Osteoblast (primary cell): ENCODE measurements around the gene IBSP. TPM values are rescaled to one million over a fixed set of nuclear protein-coding genes. Genes with fewer than 3 reads are reported as not detected.

Experiments
- DNase-seq: peaks from one replicate; pipeline ENCODE4 v3.0.0; 2011; ENCODE audit warnings: low spot score, mixed read lengths; ENCODE audit not compliant: insufficient read length; ENCODE audit errors: missing footprints
- H2AFZ ChIP-seq: 2 replicates; pipeline ENCODE4 v1.6.0; 2011; ENCODE audit warnings: mild to moderate bottlenecking, low read length
- H3K27ac ChIP-seq: 2 replicates; pipeline ENCODE4 v1.5.1; 2011; ENCODE audit warnings: mild to moderate bottlenecking, low read depth, low read length, moderate library complexity
- H3K27me3 ChIP-seq: 2 replicates; pipeline ENCODE4 v1.6.0; 2012; ENCODE audit warnings: mild to moderate bottlenecking, control low read depth, inconsistent platforms, low read length, moderate library complexity; ENCODE audit not compliant: insufficient read depth
- H3K36me3 ChIP-seq: 2 replicates; pipeline ENCODE4 v1.5.1; 2011; ENCODE audit warnings: mild to moderate bottlenecking, low read length, control low read depth, moderate library complexity; ENCODE audit not compliant: insufficient read depth
- H3K4me1 ChIP-seq: 2 replicates; pipeline ENCODE4 v1.5.1; 2011; ENCODE audit warnings: mild to moderate bottlenecking, low read length, control low read depth, moderate library complexity; ENCODE audit not compliant: insufficient read depth
- H3K4me2 ChIP-seq: 2 replicates; pipeline ENCODE4 v1.6.0; 2011; ENCODE audit warnings: mild to moderate bottlenecking, low read length; ENCODE audit not compliant: insufficient read depth
- H3K4me3 ChIP-seq: fragments of 200-600 bp; sonication (generic); 3 replicates; pipeline ENCODE4 v1.5.1; 2012; ENCODE audit warnings: mild to moderate bottlenecking, low read length, inconsistent platforms; ENCODE audit not compliant: insufficient read depth
- H3K79me2 ChIP-seq: 2 replicates; pipeline ENCODE4 v1.6.0; 2012; ENCODE audit warnings: mild to moderate bottlenecking, low read length, control low read depth, inconsistent platforms; ENCODE audit not compliant: insufficient read depth
- H3K9me3 ChIP-seq: 2 replicates; pipeline ENCODE4 v1.5.1; 2011; ENCODE audit warnings: low read depth, low read length, control low read depth
- H4K20me1 ChIP-seq: 2 replicates; pipeline ENCODE4 v1.6.0; 2012; ENCODE audit warnings: mild to moderate bottlenecking, low read length, control low read depth; ENCODE audit not compliant: insufficient read depth
- total RNA-seq: library from RNA; depleted of rRNA; stranded (reverse); fragments of >200 nt; gene quantifications from 2 replicates; pipeline ENCODE4 v1.2.3, GENCODE V29; 2012
- TF ChIP-seq, protein P1 (sequence below): IDR thresholded peaks from 2 replicates; pipeline ENCODE4 v1.5.1; 2011; ENCODE audit warnings: mild to moderate bottlenecking, low read depth, low read length, moderate library complexity; ENCODE audit errors: extremely low read depth

IBSP gene
- total RNA-seq, 1 donor = 15.6 TPM

DNA sequence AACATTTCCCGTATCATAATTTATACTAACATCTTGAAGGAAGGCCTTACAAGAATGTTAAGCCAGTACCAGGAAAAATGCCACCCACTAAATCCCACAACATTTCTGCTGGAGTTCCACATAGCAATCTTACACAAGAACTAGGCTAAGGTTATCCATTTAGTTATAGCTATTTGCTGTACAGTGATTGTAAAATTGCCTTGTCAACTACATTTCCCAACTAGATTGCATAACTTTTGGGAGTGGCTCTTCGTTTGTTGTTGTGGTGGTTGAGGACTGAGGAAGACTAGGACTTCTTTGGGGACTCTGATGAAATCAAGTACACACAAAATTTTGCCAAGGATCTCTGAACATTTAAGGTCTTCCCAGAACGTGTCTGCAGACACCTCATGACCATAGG lies 8.0 kb downstream of the IBSP start:
- H3K4me3 ChIP-seq = no peak overlapping the region
- H3K27me3 ChIP-seq = no peaks in the 10 kb centered on the region
- peak; percentile 2 for DNase-seq
- no peak overlapping the region for H2AFZ ChIP-seq
- no peaks in the 10 kb centered on the region for H3K9me3 ChIP-seq
- H3K27ac ChIP-seq = peak overlapping the region; percentile 12
- peaks cover 21% of the 10 kb centered on the region for H3K4me1 ChIP-seq
- no peaks in the 10 kb centered on the region for H3K79me2 ChIP-seq
- H4K20me1 ChIP-seq = no peaks in the 10 kb centered on the region
- TF ChIP-seq, protein P1, sequence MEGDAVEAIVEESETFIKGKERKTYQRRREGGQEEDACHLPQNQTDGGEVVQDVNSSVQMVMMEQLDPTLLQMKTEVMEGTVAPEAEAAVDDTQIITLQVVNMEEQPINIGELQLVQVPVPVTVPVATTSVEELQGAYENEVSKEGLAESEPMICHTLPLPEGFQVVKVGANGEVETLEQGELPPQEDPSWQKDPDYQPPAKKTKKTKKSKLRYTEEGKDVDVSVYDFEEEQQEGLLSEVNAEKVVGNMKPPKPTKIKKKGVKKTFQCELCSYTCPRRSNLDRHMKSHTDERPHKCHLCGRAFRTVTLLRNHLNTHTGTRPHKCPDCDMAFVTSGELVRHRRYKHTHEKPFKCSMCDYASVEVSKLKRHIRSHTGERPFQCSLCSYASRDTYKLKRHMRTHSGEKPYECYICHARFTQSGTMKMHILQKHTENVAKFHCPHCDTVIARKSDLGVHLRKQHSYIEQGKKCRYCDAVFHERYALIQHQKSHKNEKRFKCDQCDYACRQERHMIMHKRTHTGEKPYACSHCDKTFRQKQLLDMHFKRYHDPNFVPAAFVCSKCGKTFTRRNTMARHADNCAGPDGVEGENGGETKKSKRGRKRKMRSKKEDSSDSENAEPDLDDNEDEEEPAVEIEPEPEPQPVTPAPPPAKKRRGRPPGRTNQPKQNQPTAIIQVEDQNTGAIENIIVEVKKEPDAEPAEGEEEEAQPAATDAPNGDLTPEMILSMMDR = no peak
- no peak overlapping the region for H3K4me2 ChIP-seq
- no peaks in the 10 kb centered on the region for H3K36me3 ChIP-seq

DNA sequence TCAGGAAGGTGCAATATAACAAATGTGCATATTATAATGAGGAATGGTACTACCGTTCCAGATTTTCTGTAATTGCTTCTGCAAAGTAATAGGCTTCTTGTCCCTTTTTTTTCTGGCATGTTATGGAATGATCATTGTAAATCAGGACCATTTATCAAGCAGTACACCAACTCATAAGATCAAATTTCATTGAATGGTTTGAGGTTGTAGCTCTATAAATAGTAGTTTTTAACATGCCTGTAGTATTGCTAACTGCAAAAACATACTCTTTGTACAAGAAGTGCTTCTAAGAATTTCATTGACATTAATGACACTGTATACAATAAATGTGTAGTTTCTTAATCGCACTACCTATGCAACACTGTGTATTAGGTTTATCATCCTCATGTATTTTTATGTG lies 12.6 kb downstream of the IBSP start:
- DNase-seq = peak; percentile 8
- no peaks in the 10 kb centered on the region for H3K36me3 ChIP-seq

DNA sequence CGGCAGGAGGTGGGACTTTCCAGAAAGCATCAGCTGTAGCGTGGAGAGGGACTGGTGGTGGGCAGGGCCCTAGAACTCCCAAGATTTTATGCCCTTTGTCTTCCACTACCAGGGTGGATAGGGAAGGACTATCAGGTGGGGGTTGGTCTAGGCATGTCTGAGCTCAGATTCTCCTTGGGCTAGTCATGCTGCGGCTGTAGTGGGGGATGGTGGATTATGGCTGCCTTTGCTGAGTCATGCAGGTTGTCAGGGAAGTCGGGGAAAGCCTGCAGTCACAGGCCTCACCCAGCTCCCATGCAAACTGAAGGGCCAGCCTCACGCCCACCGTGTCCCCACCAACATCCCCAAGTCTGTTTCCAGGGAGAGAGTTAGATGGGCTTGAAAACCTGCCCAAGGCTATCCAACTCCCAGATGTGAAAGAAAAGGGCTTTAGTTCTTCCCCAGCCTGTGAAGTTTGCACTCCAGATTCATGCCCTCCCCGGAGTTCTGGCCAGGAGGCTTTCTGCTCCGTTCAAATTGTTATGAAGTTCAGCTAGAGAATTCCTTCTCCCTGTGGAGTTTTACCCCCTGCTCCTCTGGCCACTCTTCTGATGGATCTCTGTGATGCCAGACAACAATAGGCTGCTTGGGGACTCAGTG lies 20.0 kb downstream of the IBSP start:
- Histone ChIP-seq H3K4me3 (no peak overlapping the region), H2AFZ (peak overlapping the region; percentile 96), H3K4me1 (peaks cover 19% of the 10 kb centered on the region), H3K79me2 (no peaks in the 10 kb centered on the region), H4K20me1 (no peaks in the 10 kb centered on the region), H3K27ac (peak overlapping the region; percentile 88), H3K4me2 (no peak overlapping the region), H3K36me3 (no peaks in the 10 kb centered on the region), H3K27me3 (no peaks in the 10 kb centered on the region), H3K9me3 (no peaks in the 10 kb centered on the region)
- TF ChIP-seq, protein P1 = no peak
- DNase-seq = peak; percentile 15

More for the DNA sequence above, 12.6 kb downstream of the IBSP start:
- Histone ChIP-seq H3K4me1 (peaks cover 8% of the 10 kb centered on the region), H3K4me3 (no peak overlapping the region), H3K27ac (no peak overlapping the region), H2AFZ (no peak overlapping the region), H3K79me2 (no peaks in the 10 kb centered on the region), H3K27me3 (no peaks in the 10 kb centered on the region), H4K20me1 (no peaks in the 10 kb centered on the region), H3K4me2 (no peak overlapping the region), H3K9me3 (no peaks in the 10 kb centered on the region)
- TF ChIP-seq, protein P1 = no peak

- TF ChIP-seq, protein P1 = no peak
- H2AFZ ChIP-seq = no peak overlapping the region
- no peaks in the 10 kb centered on the region for H3K27me3 ChIP-seq
- no peak overlapping the region for H3K4me3 ChIP-seq
- no peaks in the 10 kb centered on the region for H4K20me1 ChIP-seq
- H3K4me1 ChIP-seq = peaks cover 19% of the 10 kb centered on the region
- H3K36me3 ChIP-seq = no peaks in the 10 kb centered on the region
- H3K9me3 ChIP-seq = no peaks in the 10 kb centered on the region
- no peak overlapping the region for H3K4me2 ChIP-seq
- H3K79me2 ChIP-seq = no peaks in the 10 kb centered on the region
- DNase-seq = no peak
- no peak overlapping the region for H3K27ac ChIP-seq
Observed at GRCh38 chr4:87823200-87823599, 23.8 kb downstream of the IBSP start.
